HFF-Myc (cell line): ENCODE measurements around the gene ZNF654.
A peak's percentile ranks its signal among the peaks of the same experiment; 100 is the strongest.

Experiments used
- DNase-seq: peaks from one replicate; pipeline ENCODE4 v3.0.0-alpha.2; 2011; ENCODE audit warnings: low read depth; ENCODE audit errors: extremely low read depth
- H3K4me3 ChIP-seq: replicated peaks from 2 replicates; pipeline ENCODE4 v1.5.1; 2011; ENCODE audit warnings: low read depth, mild to moderate bottlenecking, control low read depth, low read length
- CTCF ChIP-seq: IDR thresholded peaks from 2 replicates; pipeline ENCODE4 v1.5.1; 2012; ENCODE audit warnings: mild to moderate bottlenecking, low read depth, low read length, control low read depth; ENCODE audit errors: missing control alignments

ZNF654 gene

GRCh38 chr3:88030210-88030609 lies 28.8 kb upstream of the ZNF654 start:
- no peak overlapping the region for H3K4me3 ChIP-seq
- DNase-seq = no peak
- no peak for TF ChIP-seq CTCF

- peak overlapping the region; percentile 19 for H3K4me3 ChIP-seq
- no peak for DNase-seq
- no peak for TF ChIP-seq CTCF
Observed at GRCh38 chr3:88031642-88032077, 27.4 kb upstream of the ZNF654 start.

GRCh38 chr3:88032245-88032644 lies 26.8 kb upstream of the ZNF654 start:
- TF ChIP-seq CTCF = no peak
- no peak for DNase-seq
- peak overlapping the region; percentile 19 for H3K4me3 ChIP-seq

- no peak overlapping the region for H3K4me3 ChIP-seq
- no peak for DNase-seq
- no peak for TF ChIP-seq CTCF
Observed at GRCh38 chr3:88033079-88033478, 26.0 kb upstream of the ZNF654 start.

GRCh38 chr3:88033808-88034207 lies 25.2 kb upstream of the ZNF654 start:
- TF ChIP-seq CTCF = no peak
- DNase-seq = no peak

GRCh38 chr3:88034491-88035275 lies 24.4 kb upstream of the ZNF654 start:
- H3K4me3 ChIP-seq = no peak overlapping the region
- no peak for DNase-seq
- TF ChIP-seq CTCF = no peak

More at GRCh38 chr3:88033808-88034207, 25.2 kb upstream of the ZNF654 start:
- no peak overlapping the region for H3K4me3 ChIP-seq
